ENCODE results near the gene RGS4. TPM values are rescaled to one million over a fixed set of nuclear protein-coding genes. Genes with fewer than 3 reads are reported as not detected.

Gene RGS4
- total RNA-seq, 2 donors from 2014 or later: not detected

Other genes starting within 250 kb of the RGS4 start
- gene CCDC190, start 208.2 kb upstream of the RGS4 start, total RNA-seq: not detected
- gene RGS5, start 133.6 kb downstream of the RGS4 start, total RNA-seq: 1 to 10 TPM in 1 of 2 donors, under 1 TPM in 1; 0.94 to 1.3 TPM

Data from T-helper 17 cell (primary cell).